Heart right ventricle (tissue), 16 donors: Measurements from ENCODE around the gene ECT2. TPM values are rescaled to one million over a fixed set of nuclear protein-coding genes. Genes with fewer than 3 reads are reported as not detected.

ENCODE experiments used
- ATAC-seq, 8 donors: fragments of 200-7000 bp; cut with Tn5 transposase; one replicate each; pipeline ENCODE4 v1.9.1; 2020; ENCODE audit warnings: mild to moderate bottlenecking in 8 of 8, moderate library complexity in 8 of 8, moderate number of reproducible peaks in 1 of 8
- DNase-seq, 2 donors: peaks; one replicate each; pipeline ENCODE4 v3.0.0-alpha.2; 2020
- H3K27ac ChIP-seq, 10 donors: fragments of 200-600 bp; sonication (generic) in 2 of 10; one replicate each; pipeline versions ENCODE4 v1.5.0 to v1.8.0; 2020 to 2022; ENCODE audit warnings: mild to moderate bottlenecking in 3 of 10
- H3K27me3 ChIP-seq, 7 donors: fragments of 200-600 bp; one replicate each; pipeline ENCODE4 v1.8.0; 2021 to 2022; ENCODE audit warnings: mild to moderate bottlenecking in 2 of 7
- H3K36me3 ChIP-seq, 9 donors: fragments of 200-600 bp; sonication (generic) in 1 of 9; one replicate each; pipeline versions ENCODE4 v1.5.0 to v1.8.0; 2020 to 2022; ENCODE audit warnings: mild to moderate bottlenecking in 2 of 9
- H3K4me1 ChIP-seq, 9 donors: fragments of 200-600 bp; sonication (generic) in 1 of 9; one replicate each; pipeline versions ENCODE4 v1.5.0 to v1.8.0; 2020 to 2022; ENCODE audit warnings: mild to moderate bottlenecking in 4 of 9
- H3K4me3 ChIP-seq, 10 donors: fragments of 200-600 bp; sonication (generic) in 2 of 10; one replicate each; pipeline versions ENCODE4 v1.5.0 to v1.8.0; 2020 to 2022; ENCODE audit warnings: mild to moderate bottlenecking in 7 of 10, moderate library complexity in 2 of 10
- H3K9me3 ChIP-seq, 11 donors: fragments of 200-600 bp in 10 of 11; sonication (generic) in 2 of 11; one replicate each; pipeline versions ENCODE4 v1.5.0 to v1.8.0; 2013 to 2022; ENCODE audit warnings: mild to moderate bottlenecking in 2 of 11, control low read depth in 1 of 11, moderate library complexity in 1 of 11
- WGBS, 2 donors: extraction: QIAGEN DNeasy Blood & Tissue Kit; methylation state at CpG; one replicate each; pipeline ENCODE4 v1.1.7; 2013; ENCODE audit warnings: inconsistent platforms in 1 of 2; 5-methylcytosine and 5-hydroxymethylcytosine counted together
- intact Hi-C, 10 donors: fragments of 100-400 bp; cut with DNase I; formaldehyde crosslinking; loops; one replicate each; pipeline versions ENCODE4 v1.11.1 to v1.14.2; 2022
- polyA plus RNA-seq, 2 donors: library from polyadenylated mRNA; stranded (reverse); fragments of 200-250 nt; gene quantifications; one replicate each; pipeline ENCODE4 v1.2.3, GENCODE V29; 2013
- total RNA-seq, 10 donors: library from RNA; stranded (reverse); fragmentation: NEBNext Ultra II Directional in 3 of 10; extraction: Animal tissue kit (Norgen Biotek cat#: 25700) in 3 of 10; gene quantifications; one replicate each; pipeline versions ENCODE4 v1.2.1 to v1.2.4, GENCODE V29; 2021 to 2023
- TF ChIP-seq, protein P1 (sequence below), 9 donors: fragments of 200-600 bp; sonication (generic) in 2 of 9; IDR thresholded peaks; one replicate each; pipeline versions ENCODE4 v1.5.0 to v1.8.0; 2021 to 2022; ENCODE audit warnings: antibody characterized with exemption in 9 of 9, mild to moderate bottlenecking in 5 of 9, moderate library complexity in 1 of 9
- donor health status: Arrhythmogenic right ventricular cardiomyopathy.
- donor health status: ischemic (EF 13 %, LVEDD 7.1; RV severe dilation, severe dysfunction).
- donor health status: healthy with polysubstance abuse.
- donor health status: DM: no; HTN: yes; CAD: no.
- donor health status: DM: no; HTN: no; CAD: no.
- donor health status: ischemic (EF 25% LVEDD 6.9; RV normal size, moderate dysfunction).
- donor health status: ischemic (EF 25% LVEDD 5.7; RV mildly dilated, moderate dysfunction).
- donor health status: healthy.
- donor health status: DM: yes; HTN: yes; CAD: no.
- donor health status: Ischemic cardiomyopathy.
- donor health status: ischemic (EF 35%, LVEDD 5.7; RV mildly dilated, moderate dysfunction).
- donor health status: nonischemic (EF 11% LVEDD 7.7; RV severe dilation, severe dysfunction).
- donor health status: DM: yes; HTN: yes; CAD: no.
- donor health status: PGD.
- donor health status: ischemic (EF 29% LVEDD 5.4; RV normal size, mild dysfunction).
- donor health status: nonischemic (EF 23%, LVEDD 6.1; RV moderate dilation, normal function).

ECT2 gene
- total and polyA plus RNA-seq, 12 donors, result 2.0 to 8.0 (median 5.3) TPM

DNA sequence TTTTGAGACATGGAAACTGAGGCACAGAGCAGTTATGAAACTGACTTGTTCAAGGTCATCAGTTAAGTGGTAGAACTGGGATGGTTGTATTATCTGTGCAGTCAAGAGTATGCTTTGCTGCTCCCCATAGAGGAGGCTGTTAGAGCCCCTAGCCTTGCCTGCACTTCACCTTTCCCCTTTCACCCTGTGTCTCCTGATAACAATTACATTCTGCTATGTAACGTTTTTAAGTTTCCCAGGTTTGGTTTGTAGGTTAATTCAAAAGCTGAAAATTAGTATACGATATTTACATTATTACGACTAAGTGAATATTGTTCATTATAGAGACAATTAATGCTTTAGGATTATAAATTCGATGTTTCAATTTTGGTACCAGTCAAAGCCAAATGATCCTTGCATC, 89.9 kb downstream of the ECT2 start:
- no peak for DNase-seq
- Histone ChIP-seq H3K27me3 (no peaks in the 10 kb centered on the region), H3K4me3 (no peak overlapping the region), H3K4me1 (no peaks in the 10 kb centered on the region), H3K36me3 (no peaks in the 10 kb centered on the region), H3K9me3 (no peaks in the 10 kb centered on the region), H3K27ac (no peak overlapping the region)
- no peak for ATAC-seq
- TF ChIP-seq, protein P1, sequence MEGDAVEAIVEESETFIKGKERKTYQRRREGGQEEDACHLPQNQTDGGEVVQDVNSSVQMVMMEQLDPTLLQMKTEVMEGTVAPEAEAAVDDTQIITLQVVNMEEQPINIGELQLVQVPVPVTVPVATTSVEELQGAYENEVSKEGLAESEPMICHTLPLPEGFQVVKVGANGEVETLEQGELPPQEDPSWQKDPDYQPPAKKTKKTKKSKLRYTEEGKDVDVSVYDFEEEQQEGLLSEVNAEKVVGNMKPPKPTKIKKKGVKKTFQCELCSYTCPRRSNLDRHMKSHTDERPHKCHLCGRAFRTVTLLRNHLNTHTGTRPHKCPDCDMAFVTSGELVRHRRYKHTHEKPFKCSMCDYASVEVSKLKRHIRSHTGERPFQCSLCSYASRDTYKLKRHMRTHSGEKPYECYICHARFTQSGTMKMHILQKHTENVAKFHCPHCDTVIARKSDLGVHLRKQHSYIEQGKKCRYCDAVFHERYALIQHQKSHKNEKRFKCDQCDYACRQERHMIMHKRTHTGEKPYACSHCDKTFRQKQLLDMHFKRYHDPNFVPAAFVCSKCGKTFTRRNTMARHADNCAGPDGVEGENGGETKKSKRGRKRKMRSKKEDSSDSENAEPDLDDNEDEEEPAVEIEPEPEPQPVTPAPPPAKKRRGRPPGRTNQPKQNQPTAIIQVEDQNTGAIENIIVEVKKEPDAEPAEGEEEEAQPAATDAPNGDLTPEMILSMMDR (IDR thresholded peaks at IDR 0.05), result no peak
- WGBS, 2 donors, result 79 to 88% methylated on average over 4 of the region's 4 CpGs
- intact Hi-C loops, result no loop called here

DNA sequence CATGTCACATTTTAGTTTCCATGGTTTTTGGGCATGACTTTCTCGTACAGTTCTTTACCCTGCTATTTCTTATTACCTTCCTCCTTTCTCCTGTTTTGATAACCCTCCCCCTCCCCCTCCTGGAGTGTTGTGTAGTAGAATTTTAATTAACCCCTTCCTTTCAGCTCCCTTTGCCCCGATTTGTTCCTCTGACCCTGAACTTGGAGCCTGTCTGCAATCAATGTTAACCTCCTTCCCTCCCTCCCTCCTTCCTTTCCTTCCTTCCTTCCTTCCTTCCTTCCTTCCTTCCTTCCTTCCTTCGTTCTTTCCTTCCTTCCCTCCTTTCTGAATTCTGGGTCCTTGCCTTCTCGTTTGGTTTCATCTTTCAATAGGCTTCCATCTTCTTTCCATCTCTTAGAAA, 90.4 kb downstream of the ECT2 start:
- no peaks in the 10 kb centered on the region for H3K9me3 ChIP-seq
- intact Hi-C loops, result no loop called here
- TF ChIP-seq, protein P1 (IDR thresholded peaks at IDR 0.05), result no peak
- no peak overlapping the region for H3K4me3 ChIP-seq
- no peak for DNase-seq
- no peaks in the 10 kb centered on the region for H3K27me3 ChIP-seq
- H3K27ac ChIP-seq, result no peak overlapping the region
- ATAC-seq, result no peak
- H3K36me3 ChIP-seq, result no peaks in the 10 kb centered on the region
- 55 to 72% methylated on average over 4 of the region's 4 CpGs for WGBS, 2 donors
- no peaks in the 10 kb centered on the region for H3K4me1 ChIP-seq

DNA sequence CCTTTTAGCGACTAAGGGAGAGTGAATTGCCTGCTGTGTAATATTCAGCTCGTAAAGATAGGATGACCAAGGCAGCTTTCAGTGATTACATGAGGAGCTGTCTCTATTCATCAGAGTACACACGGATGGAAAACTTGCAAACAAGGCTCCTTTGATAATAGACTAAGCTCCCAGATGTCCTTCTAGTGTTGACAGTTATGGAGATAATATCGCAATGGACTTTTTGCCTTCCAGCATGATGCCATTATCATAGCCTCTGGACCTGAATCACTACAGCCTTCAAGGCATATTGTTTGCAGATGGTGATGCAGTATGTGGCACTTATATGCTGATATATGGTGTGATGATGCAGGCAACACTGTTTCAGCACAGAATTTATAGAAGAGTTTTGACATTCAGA, 93.9 kb downstream of the ECT2 start:
- Histone ChIP-seq H3K27ac (no peak overlapping the region), H3K9me3 (peaks cover 0 to 3% (median 0%) of the 10 kb centered on the region in 11 donors), H3K36me3 (no peaks in the 10 kb centered on the region), H3K4me3 (no peak overlapping the region), H3K27me3 (no peaks in the 10 kb centered on the region), H3K4me1 (no peaks in the 10 kb centered on the region)
- DNase-seq, result no peak
- intact Hi-C loops, result no loop called here
- 25 to 40% methylated on average over 4 of the region's 4 CpGs for WGBS, 2 donors
- ATAC-seq, result no peak
- TF ChIP-seq, protein P1 (IDR thresholded peaks at IDR 0.05), result no peak

DNA sequence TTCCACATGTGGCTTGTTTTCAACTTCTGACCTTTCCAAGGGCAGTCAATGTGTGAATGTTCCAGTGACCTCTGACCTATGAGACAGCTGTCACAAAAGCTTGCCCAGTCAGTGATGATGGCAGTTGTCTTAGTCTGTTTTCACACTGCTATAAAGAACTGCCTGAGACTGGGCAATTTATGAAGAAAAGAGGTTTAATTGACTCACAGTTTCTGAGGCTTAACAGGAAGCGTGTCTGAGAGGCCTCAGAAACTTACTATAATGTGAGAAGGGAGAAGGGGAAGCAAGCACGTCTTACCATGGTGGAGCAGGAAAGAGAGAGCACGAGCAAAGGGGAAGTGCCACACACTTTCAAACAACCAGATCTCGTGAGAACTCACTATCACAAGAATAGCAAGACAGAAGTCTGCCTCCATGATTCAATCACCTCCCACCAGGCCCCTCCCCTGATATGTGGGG, 95.6 kb downstream of the ECT2 start:
- intact Hi-C loops, result no loop called here

More for the DNA sequence above, 95.6 kb downstream of the ECT2 start:
- DNase-seq (no peak), ATAC-seq (no peak)
- no peaks in the 10 kb centered on the region for H3K36me3 ChIP-seq
- no peaks in the 10 kb centered on the region for H3K27me3 ChIP-seq
- H3K9me3 ChIP-seq, result peaks cover 0 to 3% (median 0%) of the 10 kb centered on the region in 11 donors
- no peaks in the 10 kb centered on the region for H3K4me1 ChIP-seq
- 55 to 82% methylated on average over 4 of the region's 4 CpGs for WGBS, 2 donors
- no peak overlapping the region for H3K4me3 ChIP-seq
- no peak overlapping the region for H3K27ac ChIP-seq
- TF ChIP-seq, protein P1 (IDR thresholded peaks at IDR 0.05), result no peak
